DOHH2 (cell line): ENCODE measurements around the gene PTPN4.

Source experiments
- CTCF ChIP-seq: fragments of 200-600 bp; sonication (generic); IDR thresholded peaks from one replicate; pipeline ENCODE4 v1.5.1; 2014; ENCODE audit warnings: antibody characterized with exemption, mild to moderate bottlenecking, low read depth, low read length; ENCODE audit not compliant: poor library complexity, severe bottlenecking
- EZH2phosphoT487 ChIP-seq: fragments of 200-600 bp; sonication (generic); IDR thresholded peaks from 2 replicates; pipeline ENCODE4 v1.6.1; 2017; ENCODE audit warnings: borderline replicate concordance, mild to moderate bottlenecking, antibody characterized with exemption, low read length, moderate library complexity, mixed read lengths

- TF ChIP-seq CTCF (no peak), EZH2phosphoT487 (no peak)
Observed at GRCh38 chr2:119982506-119982905, 222.8 kb downstream of the PTPN4 start.
